NB4 (cell line): ENCODE results near the gene RBM33.

Source experiments
- CTCF ChIP-seq: IDR thresholded peaks from one replicate; pipeline ENCODE4 v1.5.1; 2012; ENCODE audit warnings: low read depth, low read length
- MAX ChIP-seq: IDR thresholded peaks from 2 replicates; pipeline ENCODE4 v1.6.1; 2011; ENCODE audit warnings: low read depth, low read length
- MYC ChIP-seq: IDR thresholded peaks from 2 replicates; pipeline ENCODE4 v1.6.1; 2011; ENCODE audit warnings: low read depth, low read length
- POLR2A ChIP-seq: IDR thresholded peaks from 2 replicates; pipeline ENCODE4 v1.6.1; 2011; ENCODE audit warnings: mild to moderate bottlenecking; ENCODE audit not compliant: insufficient read length; ENCODE audit errors: extremely low read depth

GRCh38 chr7:155602156-155602555 is 42.3 kb upstream of the RBM33 start:
- TF ChIP-seq CTCF, result no peak
- no peak for TF ChIP-seq POLR2A
- no peak for TF ChIP-seq MYC
- TF ChIP-seq MAX, result no peak
